ENCODE data around the gene SESN1. TPM values are rescaled to one million over a fixed set of nuclear protein-coding genes. Genes with fewer than 3 reads are reported as not detected.

Gene SESN1
- total and polyA plus RNA-seq, 2 donors (not counting 1 experiment from before 2014, with no cell fraction given), result 16.2 to 28.6 TPM

- Mint-ChIP-seq H3K4me1 (peaks cover 12% of the 10 kb centered on the region), H3K27ac (no peak overlapping the region), H3K9me3 (ENCODE audit: insufficient read depth) (no peaks in the 10 kb centered on the region), H3K4me3 (no peak overlapping the region), H3K27me3 (no peaks in the 10 kb centered on the region)
- TF ChIP-seq EZH2 (IDR thresholded peaks at IDR 0.05; ENCODE audit: borderline replicate concordance, insufficient read depth, low read depth, low read length, poor library complexity, severe bottlenecking), result no peak
- TF ChIP-seq CTCF (IDR thresholded peaks at IDR 0.05), result no peak
- Histone ChIP-seq H3K27ac (ENCODE audit: low read length in 2 of 2) (no peak overlapping the region), H3K9me3 (ENCODE audit: control extremely low read depth in 1 of 3, control insufficient read depth in 2 of 3, insufficient read depth in 1 of 3, low read length in 2 of 3) (peaks cover 0 to 4% (median 0%) of the 10 kb centered on the region in 3 donors), H3K36me3 (replicated peaks in 1 of 2; ENCODE audit: control extremely low read depth in 1 of 2, control insufficient read depth in 1 of 2, extremely low read depth in 1 of 2, insufficient read depth in 2 of 2, low read length in 1 of 2) (no peaks in the 10 kb centered on the region), H3K4me3 (ENCODE audit: control extremely low read depth in 1 of 5, extremely low read depth in 1 of 5, insufficient read depth in 1 of 5, low read depth in 2 of 5, low read length in 4 of 5) (no peak overlapping the region), H3K4me1 (ENCODE audit: control insufficient read depth in 2 of 2, insufficient read depth in 2 of 2, low read length in 2 of 2) (peaks cover 9 to 15% of the 10 kb centered on the region in 2 donors), H3K9ac (ENCODE audit: low read length) (no peak overlapping the region), H3K27me3 (replicated peaks in 1 of 4; ENCODE audit: control extremely low read depth in 1 of 4, control insufficient read depth in 3 of 4, insufficient read depth in 4 of 4, low read length in 3 of 4) (no peaks in the 10 kb centered on the region), H2AFZ (ENCODE audit: insufficient read depth, low read depth, low read length, poor library complexity, severe bottlenecking) (no peak overlapping the region), H4K20me1 (ENCODE audit: control insufficient read depth, insufficient read depth, low read length, poor library complexity, severe bottlenecking) (no peaks in the 10 kb centered on the region), H3K4me2 (replicated peaks; ENCODE audit: low read depth, low read length, poor library complexity, severe bottlenecking) (no peak overlapping the region), H3K79me2 (ENCODE audit: control insufficient read depth, insufficient read depth, low read length) (no peaks in the 10 kb centered on the region)
- DNase-seq (no peak), ATAC-seq (ENCODE audit: low read depth) (no peak)
- 95% methylated on average over 7 of the region's 7 CpGs for WGBS (ENCODE audit: insufficient coverage)
- intact Hi-C loops (cut with micrococcal nuclease), result no loop called here
- ChIA-PET POLR2A (no interaction called here), CTCF (interaction anchor here (1.5 kb wide), 1 partner anchor 66 kb away, joined by 4 read pairs; no protein-coding TSS in a partner anchor)
These were observed 134.0 kb downstream of the SESN1 start for GRCh38 chr6:108960601-108961000.

- H3K27me3 ChIP-seq (replicated peaks in 1 of 4; ENCODE audit: control extremely low read depth in 1 of 4, control insufficient read depth in 3 of 4, insufficient read depth in 4 of 4, low read length in 3 of 4), result no peaks in the 10 kb centered on the region
- H3K9ac ChIP-seq (ENCODE audit: low read length), result no peak overlapping the region
- H3K4me1 ChIP-seq (ENCODE audit: control insufficient read depth in 2 of 2, insufficient read depth in 2 of 2, low read length in 2 of 2), result peaks cover 9 to 18% of the 10 kb centered on the region in 2 donors
- H3K4me3 Mint-ChIP-seq, result no peak overlapping the region
- no peaks in the 10 kb centered on the region for H4K20me1 ChIP-seq (ENCODE audit: control insufficient read depth, insufficient read depth, low read length, poor library complexity, severe bottlenecking)
- H3K4me2 ChIP-seq (replicated peaks; ENCODE audit: low read depth, low read length, poor library complexity, severe bottlenecking), result no peak overlapping the region
- POLR2A ChIA-PET, result no interaction called here
- H3K27ac Mint-ChIP-seq, result no peak overlapping the region
- peaks cover 14% of the 10 kb centered on the region for H3K4me1 Mint-ChIP-seq
- H3K9me3 ChIP-seq (ENCODE audit: control extremely low read depth in 1 of 3, control insufficient read depth in 2 of 3, insufficient read depth in 1 of 3, low read length in 2 of 3), result peaks cover 0 to 4% (median 0%) of the 10 kb centered on the region in 3 donors
- ATAC-seq (ENCODE audit: low read depth) (no peak), DNase-seq (no peak)
- CTCF ChIA-PET, result interaction anchor here (0.5 to 1.5 kb wide), 2 partner anchors 47 to 66 kb away, joined by 4 to 7 read pairs; no protein-coding TSS in a partner anchor
- WGBS (ENCODE audit: insufficient coverage), result 79% methylated on average over 7 of the region's 10 CpGs
- H3K36me3 ChIP-seq (replicated peaks in 1 of 2; ENCODE audit: control extremely low read depth in 1 of 2, control insufficient read depth in 1 of 2, extremely low read depth in 1 of 2, insufficient read depth in 2 of 2, low read length in 1 of 2), result no peaks in the 10 kb centered on the region
- H3K79me2 ChIP-seq (ENCODE audit: control insufficient read depth, insufficient read depth, low read length), result no peaks in the 10 kb centered on the region
- H2AFZ ChIP-seq (ENCODE audit: insufficient read depth, low read depth, low read length, poor library complexity, severe bottlenecking), result no peak overlapping the region
- H3K27me3 Mint-ChIP-seq, result no peaks in the 10 kb centered on the region
- intact Hi-C loops (cut with micrococcal nuclease), result no loop called here
- TF ChIP-seq CTCF (IDR thresholded peaks at IDR 0.05), result no peak
- TF ChIP-seq EZH2 (IDR thresholded peaks at IDR 0.05; ENCODE audit: borderline replicate concordance, insufficient read depth, low read depth, low read length, poor library complexity, severe bottlenecking), result no peak
- no peaks in the 10 kb centered on the region for H3K9me3 Mint-ChIP-seq (ENCODE audit: insufficient read depth)
- no peak overlapping the region for H3K4me3 ChIP-seq (ENCODE audit: control extremely low read depth in 1 of 5, extremely low read depth in 1 of 5, insufficient read depth in 1 of 5, low read depth in 2 of 5, low read length in 4 of 5)
- no peak overlapping the region for H3K27ac ChIP-seq (ENCODE audit: low read length in 2 of 2)
These were observed 134.6 kb downstream of the SESN1 start for GRCh38 chr6:108959972-108960582.
